Suppressor macrophage (primary cell): Measurements from ENCODE around the gene RPUSD1.
"Not testable (repeated sequence)": the region's sequence is repeated elsewhere in the genome, so short reads cannot be mapped to it uniquely, and the experiment has no call there.

ENCODE experiments used
- DNase-seq, 4 experiments: peaks; one replicate each; pipeline ENCODE4 v3.0.0-alpha.2; 2020 to 2022

Gene RPUSD1

DNA sequence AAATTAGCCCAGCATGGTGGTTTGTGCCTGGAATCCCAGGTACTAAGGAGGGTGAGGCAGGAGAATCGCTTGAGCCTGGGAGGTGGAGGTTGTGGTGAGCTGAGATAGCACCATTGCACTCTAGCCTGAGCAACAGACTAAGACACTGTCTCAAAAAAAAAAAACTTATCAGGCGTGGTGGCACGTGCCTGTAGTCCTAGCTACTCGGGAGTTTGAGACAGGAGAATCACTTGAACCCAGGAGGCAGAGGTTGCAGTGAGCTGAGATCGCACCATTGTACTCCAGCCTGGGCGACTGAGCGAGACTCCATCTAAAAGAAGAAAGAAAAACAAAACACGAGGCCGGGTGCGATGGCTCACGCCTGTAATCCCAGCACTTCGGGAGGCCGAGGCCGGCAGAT is 45.3 kb downstream of the RPUSD1 start:
- not testable (repeated sequence) for DNase-seq

DNA sequence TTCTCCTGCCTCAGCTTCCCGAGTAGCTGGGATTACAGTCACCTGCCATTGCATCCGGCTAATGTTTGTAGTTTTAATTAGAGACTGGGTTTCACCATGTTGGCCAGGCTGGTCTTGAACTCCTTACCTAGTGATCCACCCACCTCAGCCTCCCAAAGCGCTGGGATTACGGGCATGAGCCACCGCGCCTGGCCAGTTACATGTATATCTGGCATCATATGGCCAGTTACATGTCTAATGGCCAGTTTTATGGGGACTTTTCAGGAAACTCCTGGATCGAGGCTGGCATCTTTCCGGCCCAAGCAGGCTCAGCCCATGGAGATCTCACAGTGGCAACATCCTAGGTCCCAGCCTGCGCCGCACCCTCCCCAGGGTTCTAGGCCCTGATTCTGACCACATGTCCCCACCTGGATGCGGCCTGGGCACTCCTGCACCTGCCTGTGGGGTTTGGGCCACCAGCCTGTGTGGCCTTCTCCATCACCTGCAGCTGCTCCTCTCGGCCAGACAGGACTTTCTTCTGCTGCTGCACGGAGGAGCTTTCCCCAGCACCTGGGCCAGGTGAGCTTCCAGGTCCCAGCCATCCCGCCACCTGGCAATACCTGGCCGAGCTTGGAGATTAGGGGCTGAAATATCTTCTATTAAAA is 46.1 kb downstream of the RPUSD1 start:
- DNase-seq, result no peak

DNA sequence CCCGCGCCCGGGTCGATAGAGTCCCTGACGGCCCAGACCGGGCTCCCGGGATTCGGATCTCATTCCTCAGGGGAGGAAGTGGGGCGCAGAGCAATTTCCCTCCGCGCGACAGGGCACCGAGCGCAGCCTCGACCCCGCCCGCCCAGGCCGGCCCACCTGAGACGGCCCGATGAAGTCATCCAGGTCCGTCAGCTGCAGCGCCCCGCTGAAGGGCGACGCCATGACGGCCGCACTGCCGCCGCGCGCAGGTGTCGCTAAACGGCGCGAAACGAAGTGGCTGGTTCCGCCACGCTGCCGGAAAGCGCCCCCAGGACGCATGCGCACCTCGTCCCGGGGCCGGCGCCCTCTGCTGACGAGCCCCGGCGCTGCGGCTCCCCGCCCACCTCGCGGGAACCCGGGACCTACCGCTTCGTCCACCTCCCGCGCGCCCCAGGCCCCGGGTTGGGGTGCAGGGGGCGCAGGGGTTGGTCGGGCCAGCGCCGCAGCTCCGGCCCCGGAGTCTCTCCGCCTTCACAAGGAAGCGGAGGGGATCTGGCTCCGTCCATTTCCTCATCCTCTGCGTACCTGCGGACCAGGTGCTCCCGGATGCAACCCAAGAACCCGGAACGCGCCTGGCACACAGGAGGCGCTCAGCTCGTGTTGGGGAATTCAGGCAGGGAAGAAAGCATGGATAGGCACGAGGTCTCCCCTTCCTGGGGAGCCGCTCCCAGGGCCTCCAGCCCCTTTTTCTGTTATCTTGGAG is 47.2 kb downstream of the RPUSD1 start, which contains the start of gene CIAO3:
TSS of gene CIAO3 (minus strand) at position 234 of the 742 bp plus-strand sequence. CDS start at position 222, 12 bp downstream.
- DNase-seq, result peak; percentile 92 to 96 (median 95)

DNA sequence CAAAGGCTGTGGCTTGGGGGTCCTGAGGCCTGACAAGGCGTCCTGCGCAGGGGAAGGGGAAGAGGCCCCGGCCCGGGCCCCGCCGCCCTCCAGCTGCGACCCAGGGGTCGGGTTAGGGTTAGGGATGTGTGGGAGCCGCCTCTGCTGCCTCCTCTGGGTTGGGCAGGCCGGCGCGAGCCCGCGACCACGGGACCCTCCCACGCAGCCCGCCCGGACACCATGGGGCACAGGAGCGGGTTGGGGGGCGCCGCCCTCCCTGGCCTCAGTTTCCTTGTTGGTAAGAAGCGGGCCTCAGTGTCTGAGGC is 47.8 kb downstream of the RPUSD1 start:
- peak in 2 of 4 experiments; percentile 58 to 62 for DNase-seq

DNA sequence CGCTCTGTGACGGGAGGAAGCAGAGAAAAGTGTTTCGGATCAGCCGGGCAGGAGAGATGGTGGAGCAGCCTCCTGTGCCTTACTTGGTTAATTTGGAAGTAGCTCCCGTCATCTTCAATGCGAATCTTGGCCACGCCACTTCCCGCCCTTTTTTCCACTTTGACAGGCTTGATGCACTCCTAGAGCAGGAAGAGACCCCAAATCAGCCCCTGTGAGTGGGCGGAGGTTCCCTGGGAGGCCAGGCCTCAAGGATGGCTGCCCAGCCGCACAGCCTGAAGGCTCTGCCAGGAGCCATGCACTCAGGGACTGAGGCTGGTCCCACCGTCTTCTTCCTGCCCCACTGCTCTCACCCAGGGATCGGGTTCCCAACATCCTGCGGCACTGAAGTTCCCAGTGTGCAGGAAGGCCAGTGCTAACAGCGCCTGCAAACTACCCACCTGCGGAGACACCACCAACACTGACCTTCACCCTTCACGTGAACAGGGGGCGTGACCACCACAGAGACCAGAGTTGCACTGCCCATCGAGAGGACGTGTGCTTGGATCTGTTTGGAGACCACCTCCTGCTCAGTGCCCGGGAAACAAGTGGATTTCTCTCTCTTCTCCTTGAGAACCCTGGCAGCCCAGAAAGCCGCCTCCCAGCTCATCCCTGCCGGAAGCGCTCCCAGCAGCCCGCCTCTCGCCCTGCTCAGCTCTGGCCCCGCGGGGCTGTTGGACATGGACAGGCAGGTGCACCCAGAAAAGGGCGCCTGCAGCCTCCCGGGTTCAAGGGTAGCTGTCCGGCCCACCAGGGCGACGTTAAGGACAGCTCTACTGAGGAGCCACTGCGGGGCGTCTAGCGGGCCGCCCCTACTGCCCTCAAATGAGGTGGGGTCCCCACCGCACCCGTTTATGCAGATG is 48.4 kb downstream of the RPUSD1 start:
- DNase-seq, result no peak

DNA sequence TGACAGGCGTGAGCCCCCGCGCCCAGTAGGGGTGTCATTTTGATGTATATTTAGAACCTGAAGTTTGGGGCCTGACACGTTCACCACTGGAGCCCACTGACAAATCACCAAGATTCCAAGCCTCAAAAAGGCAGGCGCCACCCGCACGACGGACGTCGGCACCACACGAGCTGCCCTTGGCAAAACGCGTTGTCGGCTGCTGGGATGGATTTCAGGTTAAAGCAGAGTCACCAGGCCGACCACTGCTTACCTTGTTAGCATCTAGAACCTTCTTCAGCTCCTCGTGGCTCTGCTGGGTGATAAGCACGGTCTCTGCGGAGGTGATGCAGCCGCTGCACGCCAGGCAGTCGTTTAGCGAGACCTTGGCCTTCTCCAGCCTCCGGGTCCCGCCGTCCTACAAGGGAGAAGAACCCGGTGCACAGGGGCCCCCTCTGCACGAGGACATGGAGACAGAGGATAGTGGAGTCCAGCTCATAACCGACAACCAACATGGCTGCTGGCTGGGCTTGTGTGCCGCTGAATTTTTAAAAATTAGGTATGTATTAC is 51.2 kb downstream of the RPUSD1 start:
- DNase-seq, result no peak

DNA sequence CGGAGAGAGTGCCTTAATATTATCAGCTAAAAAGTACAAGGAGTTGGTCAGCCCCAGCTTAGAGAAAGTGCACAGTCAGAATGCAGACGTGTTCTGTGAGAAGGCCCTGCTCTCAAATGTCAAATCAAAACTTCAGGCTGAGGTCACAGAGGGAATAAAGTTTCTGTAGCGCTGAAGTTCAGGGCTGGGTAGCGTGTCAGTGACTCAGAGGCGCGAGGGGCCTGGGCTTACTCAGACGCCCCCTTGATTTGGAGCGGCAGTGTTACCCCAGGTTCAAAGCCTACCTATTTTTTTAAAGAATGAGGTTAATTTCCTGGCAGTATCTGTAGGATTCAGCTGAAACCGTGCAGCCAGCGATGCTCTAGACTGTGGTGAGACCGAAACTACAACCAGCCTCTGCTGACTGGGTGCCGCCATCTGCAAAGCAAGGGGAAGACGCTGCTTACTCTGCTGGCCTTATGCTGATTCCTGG is 52.2 kb downstream of the RPUSD1 start:
- no peak for DNase-seq

DNA sequence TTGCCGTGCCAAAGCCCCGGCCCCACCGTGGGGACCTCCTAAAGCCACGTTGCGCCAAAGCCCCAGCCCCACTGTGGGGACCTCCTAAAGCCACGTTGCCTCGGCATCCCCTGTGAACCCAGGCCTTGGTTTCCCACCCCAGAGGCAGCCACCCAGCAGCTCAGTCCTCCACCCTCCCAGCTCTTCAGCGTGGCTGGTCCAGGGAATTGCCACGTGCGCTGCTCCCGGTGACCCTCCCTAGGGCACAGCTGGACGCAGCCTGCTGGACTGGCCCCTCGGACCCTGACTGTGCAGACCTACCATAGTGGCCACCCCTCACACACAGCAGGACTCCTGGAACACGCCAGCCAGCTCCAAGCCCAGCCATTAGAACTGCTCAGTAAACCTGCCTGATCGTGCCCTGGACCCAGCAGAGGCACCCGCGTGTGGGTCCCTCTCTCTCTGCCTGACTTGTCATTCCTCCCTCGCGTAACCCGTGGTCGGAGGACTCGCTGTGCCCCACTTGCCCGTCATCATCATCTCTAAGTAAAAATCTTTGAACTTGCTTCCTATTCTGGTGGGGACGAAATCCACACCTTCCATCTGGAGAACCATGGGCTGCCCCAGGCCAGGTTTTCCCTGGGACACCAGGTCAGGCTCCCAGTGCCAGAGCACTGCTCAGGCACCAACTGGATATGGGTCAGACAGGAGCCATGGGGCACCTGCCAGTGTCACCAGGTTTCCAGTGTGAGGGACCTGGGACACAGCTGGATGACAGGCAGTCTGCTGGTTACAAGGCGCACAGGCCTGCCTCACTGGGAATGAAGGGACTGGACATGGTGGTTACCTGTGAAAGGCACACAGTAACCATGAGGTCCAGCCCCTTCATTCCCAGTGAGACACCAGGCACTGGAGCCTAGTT is 53.0 kb downstream of the RPUSD1 start:
- no peak for DNase-seq
